WTC11 (cell line): ENCODE measurements around the gene PCIF1. TPM values are rescaled to one million over a fixed set of nuclear protein-coding genes. Genes with fewer than 3 reads are reported as not detected.

ENCODE experiments used
- ATAC-seq: fragments of 200-7000 bp; cut with Tn5 transposase; 2 replicates; pipeline ENCODE4 v1.10.0; 2021; ENCODE audit warnings: mild to moderate bottlenecking, moderate library complexity
- CTCF ChIA-PET: fragments of 300-600 bp; sonication (Branson Sonifier 250); formaldehyde crosslinking; loops from one replicate; lab custom pipeline; 2021; ENCODE audit warnings: antibody characterized with exemption; lab: Charles Lee
- POLR2A ChIA-PET: fragments of 350-600 bp; sonication (Branson Sonifier 250); formaldehyde crosslinking; loops from one replicate; lab custom pipeline; 2021; ENCODE audit warnings: antibody characterized with exemption; lab: Charles Lee
- DNase-seq: peaks from one replicate; pipeline ENCODE4 v3.0.0; 2021; ENCODE audit warnings: low spot score
- H3K27ac Mint-ChIP-seq: 2 replicates; pipeline ENCODE4 v1.8.0; 2021; ENCODE audit warnings: mixed read lengths
- H3K27me3 Mint-ChIP-seq: 2 replicates; pipeline ENCODE4 v1.8.0; 2021; ENCODE audit warnings: low read depth, mild to moderate bottlenecking, moderate library complexity, mixed read lengths
- H3K36me3 Mint-ChIP-seq: 2 replicates; pipeline ENCODE4 v1.8.0; 2021; ENCODE audit warnings: mixed read lengths
- H3K4me1 Mint-ChIP-seq: 2 replicates; pipeline ENCODE4 v1.8.0; 2022; ENCODE audit warnings: mixed read lengths
- H3K4me3 Mint-ChIP-seq: 2 replicates; pipeline ENCODE4 v1.8.0; 2021; ENCODE audit warnings: mild to moderate bottlenecking, moderate library complexity, mixed read lengths
- H3K9me3 Mint-ChIP-seq: 2 replicates; pipeline ENCODE4 v1.8.0; 2021; ENCODE audit warnings: mixed read lengths
- AFF4 ChIP-seq: sonication (generic); formaldehyde crosslinking; IDR thresholded peaks from 2 replicates; pipeline ENCODE4 v1.8.1; 2023; ENCODE audit warnings: mild to moderate bottlenecking, missing genetic modification reagents, borderline replicate concordance
- CBFB ChIP-seq: sonication (generic); formaldehyde crosslinking; IDR thresholded peaks from 2 replicates; pipeline ENCODE4 v1.8.1; 2022; ENCODE audit warnings: mild to moderate bottlenecking, low read depth, missing genetic modification reagents
- EMX1 ChIP-seq: fragments of 250-450 bp; sonication (Bioruptor Pico); IDR thresholded peaks from 2 replicates; pipeline ENCODE4 v1.8.0; 2021; ENCODE audit warnings: mild to moderate bottlenecking
- ERG ChIP-seq: fragments of 250-450 bp; sonication (Bioruptor Pico); IDR thresholded peaks from 2 replicates; pipeline ENCODE4 v1.8.0; 2021; ENCODE audit warnings: mild to moderate bottlenecking
- ESRRA ChIP-seq: sonication (generic); formaldehyde crosslinking; IDR thresholded peaks from 2 replicates; pipeline ENCODE4 v1.8.1; 2022; ENCODE audit warnings: mild to moderate bottlenecking, missing genetic modification reagents, borderline replicate concordance
- FOXP4 ChIP-seq: sonication (generic); formaldehyde crosslinking; IDR thresholded peaks from 2 replicates; pipeline ENCODE4 v1.8.0; 2022; ENCODE audit warnings: mild to moderate bottlenecking, missing genetic modification reagents
- GRHL2 ChIP-seq: fragments of 250-450 bp; sonication (Bioruptor Pico); IDR thresholded peaks from 2 replicates; pipeline ENCODE4 v1.8.0; 2022; ENCODE audit warnings: mild to moderate bottlenecking, moderate library complexity; ENCODE audit not compliant: insufficient replicate concordance, severe bottlenecking
- GTF2I ChIP-seq: fragments of 250-450 bp; sonication (Bioruptor Pico); conservative IDR thresholded peaks from 2 replicates; pipeline ENCODE4 v1.4.0; 2021; ENCODE audit warnings: mild to moderate bottlenecking
- SMAD3 ChIP-seq: sonication (generic); formaldehyde crosslinking; IDR thresholded peaks from 2 replicates; pipeline ENCODE4 v1.8.0; 2022; ENCODE audit warnings: missing genetic modification reagents, mild to moderate bottlenecking, borderline replicate concordance
- SOX15 ChIP-seq: fragments of 250-450 bp; sonication (Bioruptor Pico); IDR thresholded peaks from 2 replicates; pipeline ENCODE4 v1.9.0; 2021; ENCODE audit warnings: mild to moderate bottlenecking
- USF1 ChIP-seq: sonication (generic); formaldehyde crosslinking; IDR thresholded peaks from 2 replicates; pipeline ENCODE4 v1.8.0; 2022; ENCODE audit warnings: mild to moderate bottlenecking, missing genetic modification reagents
- USF2 ChIP-seq: sonication (generic); formaldehyde crosslinking; IDR thresholded peaks from 2 replicates; pipeline ENCODE4 v1.8.1; 2023; ENCODE audit warnings: mild to moderate bottlenecking, missing genetic modification reagents, moderate library complexity
- ZBTB21 ChIP-seq: sonication (generic); formaldehyde crosslinking; IDR thresholded peaks from 2 replicates; pipeline ENCODE4 v1.8.1; 2023; ENCODE audit warnings: mild to moderate bottlenecking, missing genetic modification reagents, borderline replicate concordance
- ZNF121 ChIP-seq: sonication (generic); formaldehyde crosslinking; IDR thresholded peaks from 2 replicates; pipeline ENCODE4 v1.8.0; 2023; ENCODE audit warnings: missing genetic modification reagents
- ZNF317 ChIP-seq: sonication (generic); formaldehyde crosslinking; IDR thresholded peaks from 2 replicates; pipeline ENCODE4 v1.8.1; 2023; ENCODE audit warnings: low read depth, mild to moderate bottlenecking, moderate library complexity, missing genetic modification reagents, borderline replicate concordance
- ZNF532 ChIP-seq: fragments of 250-450 bp; sonication (Bioruptor Pico); IDR thresholded peaks from 2 replicates; pipeline ENCODE4 v1.9.0; 2021; ENCODE audit warnings: mild to moderate bottlenecking, borderline replicate concordance
- total RNA-seq: library from RNA; stranded (reverse); gene quantifications from 3 replicates; pipeline ENCODE4 v1.2.3, GENCODE V29; 2021
- TF ChIP-seq, protein P1 (sequence below): sonication (generic); formaldehyde crosslinking; IDR thresholded peaks from 2 replicates; pipeline ENCODE4 v1.8.1; 2023; ENCODE audit warnings: mild to moderate bottlenecking, missing genetic modification reagents
- TF ChIP-seq, protein P2 (sequence below): fragments of 250-450 bp; sonication (Bioruptor Pico); IDR thresholded peaks from 2 replicates; pipeline ENCODE4 v1.9.0; 2021; ENCODE audit warnings: moderate library complexity, mild to moderate bottlenecking, inconsistent platforms, borderline replicate concordance

The PCIF1 gene
- total RNA-seq, 1 experiment from 2014 or later: 42.2 TPM

DNA sequence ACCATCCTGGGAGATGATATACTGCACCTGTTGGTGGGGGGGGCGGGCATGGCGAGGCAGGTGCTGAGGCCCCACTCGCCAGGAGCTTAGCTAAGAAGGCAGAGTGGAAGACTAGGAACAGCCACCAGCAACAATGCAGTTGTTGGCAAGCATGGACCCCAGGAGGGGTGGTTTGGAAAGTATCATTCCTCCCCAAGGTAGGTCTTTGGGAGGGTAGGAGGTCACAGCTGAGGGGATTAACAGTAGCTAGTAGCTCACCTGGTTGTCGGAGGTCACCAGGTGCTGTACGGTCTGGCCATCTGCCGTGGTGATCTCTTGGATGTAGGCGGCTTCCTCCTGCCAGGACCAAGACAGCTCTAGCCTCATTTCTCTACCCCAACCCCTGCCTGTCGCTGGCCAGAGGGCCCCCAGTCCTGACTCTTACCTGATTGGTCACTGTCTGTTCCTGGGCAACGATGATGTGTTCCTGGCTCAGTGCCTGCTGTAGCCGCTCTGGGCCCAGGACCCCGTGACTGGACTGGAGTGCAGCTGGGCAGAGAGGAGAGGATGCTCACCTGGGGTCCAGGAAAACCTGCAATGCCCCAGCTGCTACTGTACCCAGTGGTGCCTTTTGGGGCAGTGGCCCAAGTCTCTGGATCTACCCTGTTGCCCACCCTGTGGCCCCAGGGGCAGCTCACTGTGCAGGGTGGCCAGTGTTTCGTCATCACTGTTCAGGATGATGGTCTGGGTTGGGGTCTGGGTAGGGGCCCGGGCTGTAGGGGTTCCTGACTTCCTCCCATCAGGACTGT, 15.3 kb downstream of the PCIF1 start:
- peaks cover 5% of the 10 kb centered on the region for H3K4me1 Mint-ChIP-seq
- ATAC-seq (no peak), DNase-seq (no peak)
- H3K27me3 Mint-ChIP-seq: no peaks in the 10 kb centered on the region
- POLR2A ChIA-PET: interaction anchor here (0.8 to 1.3 kb wide), 2 partner anchors 16 to 51 kb away, joined by 3 to 4 read pairs; no protein-coding TSS in a partner anchor
- no peak overlapping the region for H3K4me3 Mint-ChIP-seq
- no peaks in the 10 kb centered on the region for H3K9me3 Mint-ChIP-seq
- peak overlapping the region; percentile 31 for H3K27ac Mint-ChIP-seq
- peaks cover 34% of the 10 kb centered on the region for H3K36me3 Mint-ChIP-seq
- CTCF ChIA-PET: interaction anchor here (1.7 kb wide), 1 partner anchor 20 kb away, joined by 5 read pairs; no protein-coding TSS in a partner anchor
- TF ChIP-seq USF1: no peak
- TF ChIP-seq CBFB (CRISPR knock-in tag): no peak
- TF ChIP-seq ZBTB21 (CRISPR knock-in tag): no peak
- TF ChIP-seq SMAD3 (CRISPR knock-in tag): no peak
- no peak for TF ChIP-seq ERG (CRISPR knock-in tag)
- no peak for TF ChIP-seq ZNF317 (CRISPR knock-in tag)
- TF ChIP-seq GRHL2 (CRISPR knock-in tag): no peak
- no peak for TF ChIP-seq EMX1
- no peak for TF ChIP-seq ZNF121 (CRISPR knock-in tag)
- no peak for TF ChIP-seq SOX15 (CRISPR knock-in tag)
- TF ChIP-seq USF2 (CRISPR knock-in tag): no peak
- no peak for TF ChIP-seq AFF4 (CRISPR knock-in tag)
- TF ChIP-seq FOXP4: no peak
- TF ChIP-seq ESRRA (CRISPR knock-in tag): no peak
- TF ChIP-seq, protein P1, sequence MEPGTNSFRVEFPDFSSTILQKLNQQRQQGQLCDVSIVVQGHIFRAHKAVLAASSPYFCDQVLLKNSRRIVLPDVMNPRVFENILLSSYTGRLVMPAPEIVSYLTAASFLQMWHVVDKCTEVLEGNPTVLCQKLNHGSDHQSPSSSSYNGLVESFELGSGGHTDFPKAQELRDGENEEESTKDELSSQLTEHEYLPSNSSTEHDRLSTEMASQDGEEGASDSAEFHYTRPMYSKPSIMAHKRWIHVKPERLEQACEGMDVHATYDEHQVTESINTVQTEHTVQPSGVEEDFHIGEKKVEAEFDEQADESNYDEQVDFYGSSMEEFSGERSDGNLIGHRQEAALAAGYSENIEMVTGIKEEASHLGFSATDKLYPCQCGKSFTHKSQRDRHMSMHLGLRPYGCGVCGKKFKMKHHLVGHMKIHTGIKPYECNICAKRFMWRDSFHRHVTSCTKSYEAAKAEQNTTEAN (CRISPR knock-in tag): no peak
- no peak for TF ChIP-seq GTF2I
- TF ChIP-seq, protein P2, sequence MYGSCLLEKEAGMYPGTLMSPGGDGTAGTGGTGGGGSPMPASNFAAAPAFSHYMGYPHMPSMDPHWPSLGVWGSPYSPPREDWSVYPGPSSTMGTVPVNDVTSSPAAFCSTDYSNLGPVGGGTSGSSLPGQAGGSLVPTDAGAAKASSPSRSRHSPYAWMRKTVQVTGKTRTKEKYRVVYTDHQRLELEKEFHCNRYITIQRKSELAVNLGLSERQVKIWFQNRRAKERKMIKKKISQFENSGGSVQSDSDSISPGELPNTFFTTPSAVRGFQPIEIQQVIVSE (CRISPR knock-in tag): no peak
- TF ChIP-seq ZNF532 (CRISPR knock-in tag): no peak
